ENCODE data around the gene AGAP2. TPM values are rescaled to one million over a fixed set of nuclear protein-coding genes. Genes with fewer than 3 reads are reported as not detected.
A peak's percentile ranks its signal among the peaks of the same experiment; 100 is the strongest.

Gene AGAP2
- total and polyA plus RNA-seq, 2 donors: 14.4 to 15.5 TPM

GRCh38 chr12:57751788-57752667, 13.5 kb upstream of the AGAP2 start, which contains the start of gene CDK4:
TSS of gene CDK4 (minus strand) at chr12:57752310. CDS start at chr12:57751717, 593 bp downstream.
- Histone ChIP-seq H3K4me1 (ENCODE audit: control insufficient read depth in 2 of 2, insufficient read depth in 2 of 2, low read length in 2 of 2) (peaks cover 28 to 55% of the 10 kb centered on the region in 2 donors), H3K27ac (ENCODE audit: low read depth in 1 of 2, low read length in 1 of 2) (peak within 1 kb of the TSS; percentile 75 to 77), H3K36me3 (ENCODE audit: control insufficient read depth in 2 of 2, insufficient read depth in 2 of 2, low read length in 1 of 2) (peaks cover 8 to 34% of the 10 kb centered on the region in 2 donors), H3K9me3 (ENCODE audit: control insufficient read depth in 2 of 2, insufficient read depth in 1 of 2, low read length in 1 of 2) (peaks cover 0 to 2% of the 10 kb centered on the region in 2 donors), H3K27me3 (ENCODE audit: control insufficient read depth in 2 of 2, insufficient read depth in 1 of 2, low read length in 1 of 2) (peaks cover 2 to 14% of the 10 kb centered on the region in 2 donors), H3K4me3 (ENCODE audit: low read length in 2 of 2) (peak within 1 kb of the TSS; percentile 59 to 81)
- peak; percentile 91 to 99 (median 98) for DNase-seq (ENCODE audit: low read depth in 6 of 9, low spot score in 9 of 9)
- under 1% methylated on average over 58 of the region's 58 CpGs for WGBS

- no peak overlapping the region for H3K27ac ChIP-seq (ENCODE audit: low read depth in 1 of 2, low read length in 1 of 2)
- 17% methylated on average over 8 of the region's 8 CpGs for WGBS
- H3K9me3 ChIP-seq (ENCODE audit: control insufficient read depth in 2 of 2, insufficient read depth in 1 of 2, low read length in 1 of 2): no peaks in the 10 kb centered on the region
Measured at GRCh38 chr12:57751432-57751787, 12.9 kb upstream of the AGAP2 start.

GRCh38 chr12:57750561-57751431, 12.3 kb upstream of the AGAP2 start:
- Histone ChIP-seq H3K27me3 (ENCODE audit: control insufficient read depth in 2 of 2, insufficient read depth in 1 of 2, low read length in 1 of 2) (peaks cover 0 to 2% of the 10 kb centered on the region in 2 donors), H3K36me3 (ENCODE audit: control insufficient read depth in 2 of 2, insufficient read depth in 2 of 2, low read length in 1 of 2) (peaks cover 14 to 44% of the 10 kb centered on the region in 2 donors), H3K4me1 (ENCODE audit: control insufficient read depth in 2 of 2, insufficient read depth in 2 of 2, low read length in 2 of 2) (peaks cover 19 to 43% of the 10 kb centered on the region in 2 donors), H3K9me3 (ENCODE audit: control insufficient read depth in 2 of 2, insufficient read depth in 1 of 2, low read length in 1 of 2) (no peaks in the 10 kb centered on the region), H3K27ac (ENCODE audit: low read depth in 1 of 2, low read length in 1 of 2) (no peak overlapping the region), H3K4me3 (ENCODE audit: low read length in 2 of 2) (peak overlapping the region in 1 of 2 donors; percentile 59)
- WGBS: 95% methylated on average over 15 of the region's 15 CpGs
- DNase-seq (ENCODE audit: low read depth in 6 of 9, low spot score in 9 of 9): no peak

More at GRCh38 chr12:57751432-57751787, 12.9 kb upstream of the AGAP2 start:
- peaks cover 23 to 49% of the 10 kb centered on the region in 2 donors for H3K4me1 ChIP-seq (ENCODE audit: control insufficient read depth in 2 of 2, insufficient read depth in 2 of 2, low read length in 2 of 2)
- peaks cover 2 to 8% of the 10 kb centered on the region in 2 donors for H3K27me3 ChIP-seq (ENCODE audit: control insufficient read depth in 2 of 2, insufficient read depth in 1 of 2, low read length in 1 of 2)
- H3K4me3 ChIP-seq (ENCODE audit: low read length in 2 of 2): peak overlapping the region; percentile 59 to 81
- H3K36me3 ChIP-seq (ENCODE audit: control insufficient read depth in 2 of 2, insufficient read depth in 2 of 2, low read length in 1 of 2): peaks cover 13 to 40% of the 10 kb centered on the region in 2 donors
- no peak for DNase-seq (ENCODE audit: low read depth in 6 of 9, low spot score in 9 of 9)

GRCh38 chr12:57749061-57749460, 10.5 kb upstream of the AGAP2 start:
- Histone ChIP-seq H3K27me3 (ENCODE audit: control insufficient read depth in 2 of 2, insufficient read depth in 1 of 2, low read length in 1 of 2) (peaks cover 0 to 2% of the 10 kb centered on the region in 2 donors), H3K36me3 (ENCODE audit: control insufficient read depth in 2 of 2, insufficient read depth in 2 of 2, low read length in 1 of 2) (peaks cover 14 to 44% of the 10 kb centered on the region in 2 donors), H3K27ac (ENCODE audit: low read depth in 1 of 2, low read length in 1 of 2) (no peak overlapping the region), H3K9me3 (ENCODE audit: control insufficient read depth in 2 of 2, insufficient read depth in 1 of 2, low read length in 1 of 2) (no peaks in the 10 kb centered on the region), H3K4me1 (ENCODE audit: control insufficient read depth in 2 of 2, insufficient read depth in 2 of 2, low read length in 2 of 2) (peaks cover 25 to 48% of the 10 kb centered on the region in 2 donors), H3K4me3 (ENCODE audit: low read length in 2 of 2) (no peak overlapping the region)
- DNase-seq (ENCODE audit: low read depth in 6 of 9, low spot score in 9 of 9): no peak
- 98% methylated on average over 5 of the region's 5 CpGs for WGBS

GRCh38 chr12:57746025-57746424, 7.5 kb upstream of the AGAP2 start:
- Histone ChIP-seq H3K36me3 (ENCODE audit: control insufficient read depth in 2 of 2, insufficient read depth in 2 of 2, low read length in 1 of 2) (peaks cover 14 to 44% of the 10 kb centered on the region in 2 donors), H3K27ac (ENCODE audit: low read depth in 1 of 2, low read length in 1 of 2) (no peak overlapping the region), H3K4me1 (ENCODE audit: control insufficient read depth in 2 of 2, insufficient read depth in 2 of 2, low read length in 2 of 2) (peaks cover 22 to 42% of the 10 kb centered on the region in 2 donors), H3K27me3 (ENCODE audit: control insufficient read depth in 2 of 2, insufficient read depth in 1 of 2, low read length in 1 of 2) (peaks cover 0 to 2% of the 10 kb centered on the region in 2 donors), H3K4me3 (ENCODE audit: low read length in 2 of 2) (no peak overlapping the region), H3K9me3 (ENCODE audit: control insufficient read depth in 2 of 2, insufficient read depth in 1 of 2, low read length in 1 of 2) (no peaks in the 10 kb centered on the region)
- WGBS: 95% methylated on average over 3 of the region's 3 CpGs
- no peak for DNase-seq (ENCODE audit: low read depth in 6 of 9, low spot score in 9 of 9)

GRCh38 chr12:57745485-57745881, 6.9 kb upstream of the AGAP2 start:
- DNase-seq (ENCODE audit: low read depth in 6 of 9, low spot score in 9 of 9): no peak
- WGBS: 62% methylated on average over 8 of the region's 8 CpGs
- Histone ChIP-seq H3K4me1 (ENCODE audit: control insufficient read depth in 2 of 2, insufficient read depth in 2 of 2, low read length in 2 of 2) (peaks cover 28 to 42% of the 10 kb centered on the region in 2 donors), H3K27ac (ENCODE audit: low read depth in 1 of 2, low read length in 1 of 2) (peak overlapping the region; percentile 81 to 82), H3K9me3 (ENCODE audit: control insufficient read depth in 2 of 2, insufficient read depth in 1 of 2, low read length in 1 of 2) (no peaks in the 10 kb centered on the region), H3K36me3 (ENCODE audit: control insufficient read depth in 2 of 2, insufficient read depth in 2 of 2, low read length in 1 of 2) (peaks cover 14 to 39% of the 10 kb centered on the region in 2 donors), H3K4me3 (ENCODE audit: low read length in 2 of 2) (peak overlapping the region; percentile 58 to 68), H3K27me3 (ENCODE audit: control insufficient read depth in 2 of 2, insufficient read depth in 1 of 2, low read length in 1 of 2) (peaks cover 0 to 2% of the 10 kb centered on the region in 2 donors)

- H3K27me3 ChIP-seq (ENCODE audit: control insufficient read depth in 2 of 2, insufficient read depth in 1 of 2, low read length in 1 of 2): peaks cover 0 to 2% of the 10 kb centered on the region in 2 donors
Measured at GRCh38 chr12:57744777-57745484, 6.4 kb upstream of the AGAP2 start, which contains the start of gene TSPAN31. TSS of gene TSPAN31 (plus strand) at chr12:57745039. CDS start at chr12:57745155, 116 bp downstream.

GRCh38 chr12:57744194-57744776, 5.7 kb upstream of the AGAP2 start:
- WGBS: 12% methylated on average over 21 of the region's 21 CpGs

More at GRCh38 chr12:57744777-57745484, 6.4 kb upstream of the AGAP2 start, which contains the start of gene TSPAN31:
- WGBS: under 1% methylated on average over 29 of the region's 29 CpGs
- Histone ChIP-seq H3K4me1 (ENCODE audit: control insufficient read depth in 2 of 2, insufficient read depth in 2 of 2, low read length in 2 of 2) (peaks cover 30 to 45% of the 10 kb centered on the region in 2 donors), H3K36me3 (ENCODE audit: control insufficient read depth in 2 of 2, insufficient read depth in 2 of 2, low read length in 1 of 2) (peaks cover 14 to 35% of the 10 kb centered on the region in 2 donors), H3K4me3 (ENCODE audit: low read length in 2 of 2) (peak within 1 kb of the TSS; percentile 58 to 68), H3K9me3 (ENCODE audit: control insufficient read depth in 2 of 2, insufficient read depth in 1 of 2, low read length in 1 of 2) (no peaks in the 10 kb centered on the region), H3K27ac (ENCODE audit: low read depth in 1 of 2, low read length in 1 of 2) (peak within 1 kb of the TSS; percentile 82 to 89)
- DNase-seq (ENCODE audit: low read depth in 6 of 9, low spot score in 9 of 9): peak; percentile 70 to 97 (median 88)

More at GRCh38 chr12:57744194-57744776, 5.7 kb upstream of the AGAP2 start:
- Histone ChIP-seq H3K27ac (ENCODE audit: low read depth in 1 of 2, low read length in 1 of 2) (peak overlapping the region; percentile 82 to 89), H3K27me3 (ENCODE audit: control insufficient read depth in 2 of 2, insufficient read depth in 1 of 2, low read length in 1 of 2) (peaks cover 0 to 4% of the 10 kb centered on the region in 2 donors), H3K36me3 (ENCODE audit: control insufficient read depth in 2 of 2, insufficient read depth in 2 of 2, low read length in 1 of 2) (peaks cover 18 to 35% of the 10 kb centered on the region in 2 donors), H3K4me3 (ENCODE audit: low read length in 2 of 2) (peak overlapping the region; percentile 58 to 68), H3K4me1 (ENCODE audit: control insufficient read depth in 2 of 2, insufficient read depth in 2 of 2, low read length in 2 of 2) (peaks cover 34 to 51% of the 10 kb centered on the region in 2 donors), H3K9me3 (ENCODE audit: control insufficient read depth in 2 of 2, insufficient read depth in 1 of 2, low read length in 1 of 2) (no peaks in the 10 kb centered on the region)
- peak in 1 of 9 donors; percentile 57 for DNase-seq (ENCODE audit: low read depth in 6 of 9, low spot score in 9 of 9)

Measured in thymus (tissue), 11 donors.